H9 (cell line): ENCODE data around the gene PARP12. TPM values are rescaled to one million over a fixed set of nuclear protein-coding genes. Genes with fewer than 3 reads are reported as not detected.

Experiments
- DNase-seq: peaks from one replicate; pipeline ENCODE4 v3.0.0-alpha.2; 2017
- H2AFZ ChIP-seq: one replicate; pipeline ENCODE4 v1.6.1; 2013; ENCODE audit warnings: mild to moderate bottlenecking, low read length, control low read depth, moderate library complexity
- H2AK5ac ChIP-seq: 2 replicates; pipeline ENCODE4 v1.6.1; 2013; ENCODE audit warnings: low read length, control low read depth, mixed read lengths; ENCODE audit not compliant: insufficient read length
- H2BK120ac ChIP-seq: one replicate; pipeline ENCODE4 v1.6.1; 2013; ENCODE audit warnings: low read depth, mild to moderate bottlenecking, low read length, control low read depth, inconsistent platforms; ENCODE audit not compliant: poor library complexity, severe bottlenecking
- H2BK12ac ChIP-seq: 2 replicates; pipeline ENCODE4 v1.6.1; 2013; ENCODE audit warnings: low read length, control low read depth, mixed read lengths, low read depth; ENCODE audit not compliant: insufficient read length
- H2BK15ac ChIP-seq: 2 replicates; pipeline ENCODE4 v1.6.1; 2013; ENCODE audit warnings: low read depth, low read length, control low read depth
- H2BK20ac ChIP-seq: one replicate; pipeline ENCODE4 v1.6.1; 2013; ENCODE audit warnings: low read depth, mild to moderate bottlenecking, low read length, control low read depth, inconsistent platforms; ENCODE audit not compliant: poor library complexity, severe bottlenecking
- H2BK5ac ChIP-seq: 2 replicates; pipeline ENCODE4 v1.6.1; 2013; ENCODE audit warnings: low read length, control low read depth, mixed read lengths; ENCODE audit not compliant: insufficient read length
- H3K14ac ChIP-seq: 2 replicates; pipeline ENCODE4 v1.6.1; 2013; ENCODE audit warnings: low read length, control low read depth; ENCODE audit not compliant: insufficient read depth
- H3K18ac ChIP-seq: 2 replicates; pipeline ENCODE4 v1.6.1; 2013; ENCODE audit warnings: low read depth, mild to moderate bottlenecking, mixed read lengths, low read length, control low read depth; ENCODE audit not compliant: insufficient read length
- H3K23ac ChIP-seq: 2 replicates; pipeline ENCODE4 v1.6.1; 2013; ENCODE audit warnings: low read length, control low read depth, mixed read lengths, low read depth; ENCODE audit not compliant: insufficient read length
- H3K23me2 ChIP-seq: 2 replicates; pipeline ENCODE4 v1.6.1; 2013; ENCODE audit warnings: low read depth, mild to moderate bottlenecking, mixed read lengths, low read length, control low read depth; ENCODE audit not compliant: insufficient read length, poor library complexity, severe bottlenecking
- H3K27ac ChIP-seq: 2 replicates; pipeline ENCODE4 v1.5.1; 2013; ENCODE audit warnings: low read length, control low read depth, mixed read lengths, low read depth; ENCODE audit not compliant: insufficient read length
- H3K27me3 ChIP-seq: 2 replicates; pipeline ENCODE4 v1.6.1; 2013; ENCODE audit warnings: low read length, control low read depth, inconsistent platforms; ENCODE audit not compliant: insufficient read depth
- H3K4ac ChIP-seq: 2 replicates; pipeline ENCODE4 v1.6.1; 2013; ENCODE audit warnings: low read depth, mild to moderate bottlenecking, control low read depth, inconsistent platforms, low read length, moderate library complexity
- H3K4me1 ChIP-seq: 2 replicates; pipeline ENCODE4 v1.6.1; 2013; ENCODE audit warnings: low read length, control low read depth, inconsistent platforms; ENCODE audit not compliant: insufficient read depth
- H3K4me2 ChIP-seq: 2 replicates; pipeline ENCODE4 v1.6.1; 2013; ENCODE audit warnings: low read length, control low read depth, mixed read lengths; ENCODE audit not compliant: insufficient read length, insufficient read depth
- H3K56ac ChIP-seq: 2 replicates; pipeline ENCODE4 v1.6.1; 2013; ENCODE audit warnings: low read depth, mild to moderate bottlenecking, mixed read lengths, low read length, control low read depth; ENCODE audit not compliant: insufficient read length
- H3K79me1 ChIP-seq: 2 replicates; pipeline ENCODE4 v1.6.1; 2013; ENCODE audit warnings: low read depth, mild to moderate bottlenecking, moderate library complexity, low read length, control low read depth, inconsistent platforms; ENCODE audit not compliant: insufficient read depth, poor library complexity, severe bottlenecking
- H3K79me2 ChIP-seq: 2 replicates; pipeline ENCODE4 v1.6.1; 2013; ENCODE audit warnings: low read length, control low read depth, inconsistent platforms; ENCODE audit not compliant: insufficient read depth
- H3K9ac ChIP-seq: 2 replicates; pipeline ENCODE4 v1.6.1; 2013; ENCODE audit warnings: low read length, control low read depth, mixed read lengths; ENCODE audit not compliant: insufficient read length; ENCODE audit errors: extremely low read depth
- H3K9me3 ChIP-seq: one replicate; pipeline ENCODE4 v1.6.1; 2013; ENCODE audit warnings: low read depth, low read length, inconsistent platforms; ENCODE audit not compliant: control insufficient read depth
- H3T11ph ChIP-seq: one replicate; pipeline ENCODE4 v1.6.1; 2013; ENCODE audit warnings: mild to moderate bottlenecking, low read length, control low read depth, inconsistent platforms
- H4K20me1 ChIP-seq: one replicate; pipeline ENCODE4 v1.6.1; 2013; ENCODE audit not compliant: control insufficient read depth, insufficient read length, insufficient read depth
- H4K5ac ChIP-seq: 2 replicates; pipeline ENCODE4 v1.6.1; 2013; ENCODE audit warnings: low read depth, mild to moderate bottlenecking, mixed read lengths, low read length, control low read depth; ENCODE audit not compliant: insufficient read length
- H4K8ac ChIP-seq: replicated peaks from 2 replicates; pipeline ENCODE4 v1.6.1; 2013; ENCODE audit warnings: low read length, control low read depth, mixed read lengths, low read depth; ENCODE audit not compliant: insufficient read length
- H4K91ac ChIP-seq: 2 replicates; pipeline ENCODE4 v1.6.1; 2013; ENCODE audit warnings: low read depth, mild to moderate bottlenecking, moderate library complexity, mixed read lengths, low read length, control low read depth; ENCODE audit not compliant: insufficient read length
- H3K27ac Mint-ChIP-seq, 3 experiments: 2 replicates in 2 of 3; 3 replicates in 1 of 3; pipeline ENCODE4 v1.8.0; 2020 to 2021; ENCODE audit warnings: mixed read lengths in 3 of 3, mild to moderate bottlenecking in 1 of 3, moderate library complexity in 1 of 3
- H3K27me3 Mint-ChIP-seq: 2 replicates; pipeline ENCODE4 v1.8.0; 2021; ENCODE audit warnings: low read depth, mild to moderate bottlenecking, moderate library complexity, mixed read lengths
- H3K36me3 Mint-ChIP-seq, 3 experiments: 2 replicates in 2 of 3; 3 replicates in 1 of 3; pipeline ENCODE4 v1.8.0; 2020 to 2021; ENCODE audit warnings: low read depth in 3 of 3, mixed read lengths in 3 of 3; ENCODE audit not compliant: insufficient read depth in 1 of 3
- H3K4me1 Mint-ChIP-seq, 2 experiments: 2 replicates each; pipeline ENCODE4 v1.8.0; 2020; ENCODE audit warnings: mixed read lengths in 2 of 2
- H3K4me3 Mint-ChIP-seq, 2 experiments: 2 replicates in 1 of 2; 3 replicates in 1 of 2; pipeline ENCODE4 v1.8.0; 2020 to 2021; ENCODE audit warnings: mild to moderate bottlenecking in 2 of 2, mixed read lengths in 2 of 2, moderate library complexity in 1 of 2
- H3K9me3 Mint-ChIP-seq, 2 experiments: 2 replicates in 1 of 2; 3 replicates in 1 of 2; pipeline ENCODE4 v1.8.0; 2020; ENCODE audit warnings: mild to moderate bottlenecking in 2 of 2, mixed read lengths in 2 of 2, moderate library complexity in 1 of 2
- WGBS: extraction: QIAGEN DNeasy Blood & Tissue Kit; methylation state at CpG from one replicate; pipeline ENCODE4 v1.1.7; 2013; ENCODE audit warnings: missing lambda C conversion rate, low lambda C conversion rate, mixed read lengths; ENCODE audit not compliant: insufficient read length; ENCODE audit errors: extremely low coverage; 5-methylcytosine and 5-hydroxymethylcytosine counted together
- total RNA-seq: library from RNA; stranded (reverse); gene quantifications from 2 replicates; pipeline ENCODE4 v1.2.1, GENCODE V29; 2021
- TF ChIP-seq, protein P1 (sequence below): fragments of 200-600 bp; sonication (generic); conservative IDR thresholded peaks from 3 replicates; pipeline ENCODE4 v1.8.0; 2021; ENCODE audit warnings: antibody characterized with exemption, mild to moderate bottlenecking

PARP12 gene
- total RNA-seq, 1 experiment from 2014 or later: 11.8 TPM

DNA sequence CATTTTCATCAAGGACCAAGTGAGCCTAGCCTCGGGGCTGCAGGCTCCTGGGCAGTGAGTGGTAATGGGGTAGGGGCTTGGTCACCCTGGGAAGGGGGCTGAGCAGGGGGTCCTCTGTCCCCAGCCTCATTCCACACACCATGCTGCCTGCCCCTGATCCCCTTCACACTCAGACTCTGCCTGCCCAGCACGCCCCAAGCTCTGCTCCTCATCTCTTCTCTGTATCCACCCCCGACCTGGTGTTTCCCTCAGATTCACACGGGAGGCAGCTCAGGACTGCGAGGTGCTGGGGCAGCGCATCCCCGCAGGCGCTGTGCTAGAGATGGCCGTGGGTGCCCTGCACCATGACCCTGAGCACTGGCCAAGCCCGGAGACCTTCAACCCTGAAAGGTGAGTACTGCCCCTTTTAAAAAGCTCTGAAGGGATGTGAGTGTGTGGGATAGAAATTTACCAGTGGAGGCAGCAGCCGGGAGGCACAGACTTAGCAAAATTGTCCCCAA, 47.2 kb downstream of the PARP12 start:
- H3K4me3 Mint-ChIP-seq: no peak overlapping the region

More for the DNA sequence above, 47.2 kb downstream of the PARP12 start:
- Mint-ChIP-seq H3K9me3 (no peaks in the 10 kb centered on the region), H3K27ac (no peak overlapping the region), H3K36me3 (no peaks in the 10 kb centered on the region), H3K27me3 (peaks cover 4% of the 10 kb centered on the region; the same call in 1 of the 2 replicates), H3K4me1 (peaks cover 11 to 14% of the 10 kb centered on the region in 2 experiments)
- H3K79me2 ChIP-seq: no peaks in the 10 kb centered on the region
- no peak overlapping the region for H2AFZ ChIP-seq
- H3K23me2 ChIP-seq: no peaks in the 10 kb centered on the region
- TF ChIP-seq, protein P1, sequence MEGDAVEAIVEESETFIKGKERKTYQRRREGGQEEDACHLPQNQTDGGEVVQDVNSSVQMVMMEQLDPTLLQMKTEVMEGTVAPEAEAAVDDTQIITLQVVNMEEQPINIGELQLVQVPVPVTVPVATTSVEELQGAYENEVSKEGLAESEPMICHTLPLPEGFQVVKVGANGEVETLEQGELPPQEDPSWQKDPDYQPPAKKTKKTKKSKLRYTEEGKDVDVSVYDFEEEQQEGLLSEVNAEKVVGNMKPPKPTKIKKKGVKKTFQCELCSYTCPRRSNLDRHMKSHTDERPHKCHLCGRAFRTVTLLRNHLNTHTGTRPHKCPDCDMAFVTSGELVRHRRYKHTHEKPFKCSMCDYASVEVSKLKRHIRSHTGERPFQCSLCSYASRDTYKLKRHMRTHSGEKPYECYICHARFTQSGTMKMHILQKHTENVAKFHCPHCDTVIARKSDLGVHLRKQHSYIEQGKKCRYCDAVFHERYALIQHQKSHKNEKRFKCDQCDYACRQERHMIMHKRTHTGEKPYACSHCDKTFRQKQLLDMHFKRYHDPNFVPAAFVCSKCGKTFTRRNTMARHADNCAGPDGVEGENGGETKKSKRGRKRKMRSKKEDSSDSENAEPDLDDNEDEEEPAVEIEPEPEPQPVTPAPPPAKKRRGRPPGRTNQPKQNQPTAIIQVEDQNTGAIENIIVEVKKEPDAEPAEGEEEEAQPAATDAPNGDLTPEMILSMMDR: no peak
- no peaks in the 10 kb centered on the region for H3K4me1 ChIP-seq
- H2BK15ac ChIP-seq: no peak overlapping the region
- no peaks in the 10 kb centered on the region for H4K20me1 ChIP-seq
- H2AK5ac ChIP-seq: no peak overlapping the region
- no CpG with 5 or more reads among the region's 11 CpGs for WGBS
- H2BK12ac ChIP-seq: no peak overlapping the region
- H3K79me1 ChIP-seq: no peaks in the 10 kb centered on the region
- H3K56ac ChIP-seq: no peak overlapping the region
- no peak overlapping the region for H4K5ac ChIP-seq
- no peak overlapping the region for H3K23ac ChIP-seq
- H3K4me2 ChIP-seq: no peak overlapping the region
- H2BK120ac ChIP-seq: no peak overlapping the region
- H3K9me3 ChIP-seq: no peaks in the 10 kb centered on the region
- no peak overlapping the region for H3K4ac ChIP-seq
- no peak overlapping the region for H3K18ac ChIP-seq
- no peak overlapping the region for H4K91ac ChIP-seq
- H4K8ac ChIP-seq: no peak overlapping the region
- H3T11ph ChIP-seq: no peak overlapping the region
- no peak overlapping the region for H3K14ac ChIP-seq
- no peak overlapping the region for H2BK5ac ChIP-seq
- no peak overlapping the region for H3K9ac ChIP-seq
- no peak for DNase-seq
- no peaks in the 10 kb centered on the region for H3K27me3 ChIP-seq
- no peak overlapping the region for H2BK20ac ChIP-seq
- H3K27ac ChIP-seq: no peak overlapping the region
